SK-N-SH treated with all-trans-retinoic acid at 6 μM for 48 hours (cell line): Measurements from ENCODE around the gene NOP56.

ENCODE experiments used
- ATAC-seq: fragments of 200-7000 bp; cut with Tn5 transposase; 3 replicates; pipeline ENCODE4 v1.9.1; 2020; ENCODE audit warnings: mild to moderate bottlenecking, moderate library complexity
- ARNTL ChIP-seq: fragments of 450-650 bp; formaldehyde crosslinking; IDR thresholded peaks from 2 replicates; pipeline ENCODE4 v1.5.0; 2020; ENCODE audit warnings: low read depth, mild to moderate bottlenecking, moderate library complexity, borderline replicate concordance
- BACH2 ChIP-seq: fragments of 250-450 bp; sonication (Bioruptor Pico); IDR thresholded peaks from 2 replicates; pipeline ENCODE4 v1.9.0; 2021; ENCODE audit warnings: mild to moderate bottlenecking, borderline replicate concordance
- CREB5 ChIP-seq: fragments of 250-450 bp; sonication (Bioruptor Pico); IDR thresholded peaks from 2 replicates; pipeline ENCODE4 v1.5.1; 2020; ENCODE audit warnings: low read depth, mild to moderate bottlenecking, moderate library complexity
- CSDC2 ChIP-seq: fragments of 250-450 bp; sonication (Bioruptor Pico); IDR thresholded peaks from 2 replicates; pipeline ENCODE4 v1.5.0; 2020; ENCODE audit warnings: mild to moderate bottlenecking, moderate library complexity
- CSRNP3 ChIP-seq: fragments of 250-450 bp; sonication (Bioruptor Pico); IDR thresholded peaks from 2 replicates; pipeline ENCODE4 v1.5.1; 2021; ENCODE audit warnings: mild to moderate bottlenecking, moderate library complexity
- ESRRG ChIP-seq: fragments of 250-450 bp; sonication (Bioruptor Pico); IDR thresholded peaks from 2 replicates; pipeline ENCODE4 v1.6.1; 2021; ENCODE audit warnings: mild to moderate bottlenecking
- ISL1 ChIP-seq: fragments of 250-450 bp; sonication (Bioruptor Pico); IDR thresholded peaks from 2 replicates; pipeline ENCODE4 v2.1.2; 2022; ENCODE audit warnings: mild to moderate bottlenecking, moderate library complexity
- OSR1 ChIP-seq: fragments of 250-450 bp; sonication (Bioruptor Pico); IDR thresholded peaks from 2 replicates; pipeline ENCODE4 v1.8.0; 2022; ENCODE audit warnings: moderate library complexity, mild to moderate bottlenecking, inconsistent platforms
- PATZ1 ChIP-seq: fragments of 250-450 bp; sonication (Bioruptor Pico); IDR thresholded peaks from 2 replicates; pipeline ENCODE4 v1.8.0; 2020; ENCODE audit warnings: mild to moderate bottlenecking, moderate library complexity, borderline replicate concordance
- POU6F1 ChIP-seq: fragments of 250-450 bp; sonication (Bioruptor Pico); IDR thresholded peaks from 2 replicates; pipeline ENCODE4 v1.8.0; 2021; ENCODE audit warnings: low read depth, mild to moderate bottlenecking, moderate library complexity, borderline replicate concordance
- PPARA ChIP-seq: fragments of 250-450 bp; sonication (Bioruptor Pico); IDR thresholded peaks from 2 replicates; pipeline ENCODE4 v1.5.0; 2020; ENCODE audit warnings: mild to moderate bottlenecking, borderline replicate concordance
- RARB ChIP-seq: fragments of 250-450 bp; sonication (Bioruptor Pico); IDR thresholded peaks from 2 replicates; pipeline ENCODE4 v1.8.0; 2021; ENCODE audit warnings: mild to moderate bottlenecking, moderate library complexity
- SNAI2 ChIP-seq: fragments of 250-450 bp; sonication (Bioruptor Pico); IDR thresholded peaks from 2 replicates; pipeline ENCODE4 v1.5.0; 2020; ENCODE audit warnings: mild to moderate bottlenecking, moderate library complexity
- TCF4 ChIP-seq: fragments of 250-450 bp; sonication (Bioruptor Pico); IDR thresholded peaks from 2 replicates; pipeline ENCODE4 v1.8.0; 2021; ENCODE audit warnings: mild to moderate bottlenecking, moderate library complexity, borderline replicate concordance
- TOX ChIP-seq: fragments of 250-450 bp; sonication (Bioruptor Pico); IDR thresholded peaks from 2 replicates; pipeline ENCODE4 v1.8.0; 2021; ENCODE audit warnings: mild to moderate bottlenecking, moderate library complexity, borderline replicate concordance
- TSHZ2 ChIP-seq: fragments of 250-450 bp; sonication (Bioruptor Pico); IDR thresholded peaks from 2 replicates; pipeline ENCODE4 v1.5.0; 2020; ENCODE audit warnings: mild to moderate bottlenecking, moderate library complexity
- ZC3H10 ChIP-seq: fragments of 250-450 bp; sonication (Bioruptor Pico); IDR thresholded peaks from 2 replicates; pipeline ENCODE4 v1.5.1; 2021; ENCODE audit warnings: mild to moderate bottlenecking, moderate library complexity
- ZFP3 ChIP-seq: fragments of 250-450 bp; sonication (Bioruptor Pico); IDR thresholded peaks from 2 replicates; pipeline ENCODE4 v1.5.0; 2020; ENCODE audit warnings: mild to moderate bottlenecking, moderate library complexity
- ZFP30 ChIP-seq: fragments of 450-650 bp; formaldehyde crosslinking; IDR thresholded peaks from 2 replicates; pipeline ENCODE4 v1.5.0; 2022; ENCODE audit warnings: mild to moderate bottlenecking, moderate library complexity
- ZNF70 ChIP-seq: fragments of 450-650 bp; formaldehyde crosslinking; IDR thresholded peaks from 2 replicates; pipeline ENCODE4 v1.5.0; 2020; ENCODE audit warnings: mild to moderate bottlenecking, moderate library complexity
- ZNF8 ChIP-seq: fragments of 450-650 bp; formaldehyde crosslinking; IDR thresholded peaks from 2 replicates; pipeline ENCODE4 v1.5.0; 2020; ENCODE audit warnings: mild to moderate bottlenecking, moderate library complexity

The NOP56 gene

GRCh38 chr20:2672446-2672845, 20.0 kb downstream of the NOP56 start:
- no peak for ATAC-seq
- TF ChIP-seq PPARA (CRISPR knock-in tag) (no peak), PATZ1 (no peak), ZFP30 (no peak), ARNTL (CRISPR knock-in tag) (no peak), POU6F1 (CRISPR knock-in tag) (no peak), ESRRG (CRISPR knock-in tag) (no peak), CREB5 (CRISPR knock-in tag) (no peak), TSHZ2 (CRISPR knock-in tag) (no peak), TCF4 (CRISPR knock-in tag) (no peak), OSR1 (no peak), ZNF8 (CRISPR knock-in tag) (no peak), CSDC2 (CRISPR knock-in tag) (no peak), SNAI2 (no peak), ZFP3 (no peak), ZNF70 (CRISPR knock-in tag) (no peak), ZC3H10 (CRISPR knock-in tag) (no peak), ISL1 (CRISPR knock-in tag) (no peak)

GRCh38 chr20:2673453-2673852, 21.0 kb downstream of the NOP56 start:
- ATAC-seq, result no peak
- no peak for TF ChIP-seq ZNF8 (CRISPR knock-in tag)
- TF ChIP-seq TSHZ2 (CRISPR knock-in tag), result no peak
- TF ChIP-seq OSR1, result no peak
- TF ChIP-seq CSDC2 (CRISPR knock-in tag), result no peak
- no peak for TF ChIP-seq ZNF70 (CRISPR knock-in tag)
- TF ChIP-seq RARB (CRISPR knock-in tag), result no peak
- TF ChIP-seq ESRRG (CRISPR knock-in tag), result no peak
- no peak for TF ChIP-seq SNAI2
- TF ChIP-seq ISL1 (CRISPR knock-in tag), result no peak
- no peak for TF ChIP-seq BACH2

- no peak for ATAC-seq
- TF ChIP-seq CREB5 (CRISPR knock-in tag) (no peak), CSDC2 (CRISPR knock-in tag) (no peak), CSRNP3 (CRISPR knock-in tag) (no peak), ZNF8 (CRISPR knock-in tag) (no peak), PPARA (CRISPR knock-in tag) (no peak), TSHZ2 (CRISPR knock-in tag) (no peak), ARNTL (CRISPR knock-in tag) (no peak), TOX (CRISPR knock-in tag) (no peak), ESRRG (CRISPR knock-in tag) (no peak), ZFP3 (no peak), OSR1 (no peak), ZFP30 (no peak)
Measured at GRCh38 chr20:2680046-2680445, 27.6 kb downstream of the NOP56 start.
